ENCODE measurements around the gene POFUT1. TPM values are rescaled to one million over a fixed set of nuclear protein-coding genes. Genes with fewer than 3 reads are reported as not detected.
"Not testable (repeated sequence)": the region's sequence is repeated elsewhere in the genome, so short reads cannot be mapped to it uniquely, and the experiment has no call there.

The POFUT1 gene
- total RNA-seq, 2 experiments from 2014 or later: 21.5 to 23.2 TPM

DNA sequence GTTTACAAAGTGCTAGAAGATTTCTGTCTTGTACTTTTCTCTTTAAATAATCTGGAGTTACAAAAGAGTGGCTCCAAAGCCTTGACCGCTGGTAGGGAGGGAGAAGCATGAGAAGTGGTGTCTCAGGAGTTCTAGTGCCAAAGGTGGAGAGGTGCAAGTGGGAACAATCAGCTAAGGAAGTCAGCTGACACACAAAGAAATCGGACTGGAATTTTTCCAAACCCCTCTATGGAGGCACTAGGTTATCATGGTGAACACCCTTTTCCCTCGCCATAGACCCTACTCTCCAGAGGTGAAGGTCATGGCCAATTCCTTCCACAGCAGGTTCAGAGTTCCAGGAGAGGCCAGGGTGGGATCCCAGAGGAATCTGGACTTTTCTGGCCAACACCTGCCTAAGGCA is 15.0 kb upstream of the POFUT1 start:
- ChIA-PET POLR2A (interaction anchor here (0.6 to 0.9 kb wide), 2 partner anchors 14 to 17 kb away, joined by 3 read pairs; no protein-coding TSS in a partner anchor), CTCF (no interaction called here)
- peaks cover 19% of the 10 kb centered on the region for H3K4me1 Mint-ChIP-seq
- H3K9me3 Mint-ChIP-seq: no peaks in the 10 kb centered on the region
- peaks cover 44% of the 10 kb centered on the region for H3K36me3 Mint-ChIP-seq (ENCODE audit: low read depth)
- DNase-seq: no peak
- no peaks in the 10 kb centered on the region for H3K27me3 Mint-ChIP-seq
- H3K4me3 Mint-ChIP-seq: no peak overlapping the region
- no peak overlapping the region for H3K27ac Mint-ChIP-seq

DNA sequence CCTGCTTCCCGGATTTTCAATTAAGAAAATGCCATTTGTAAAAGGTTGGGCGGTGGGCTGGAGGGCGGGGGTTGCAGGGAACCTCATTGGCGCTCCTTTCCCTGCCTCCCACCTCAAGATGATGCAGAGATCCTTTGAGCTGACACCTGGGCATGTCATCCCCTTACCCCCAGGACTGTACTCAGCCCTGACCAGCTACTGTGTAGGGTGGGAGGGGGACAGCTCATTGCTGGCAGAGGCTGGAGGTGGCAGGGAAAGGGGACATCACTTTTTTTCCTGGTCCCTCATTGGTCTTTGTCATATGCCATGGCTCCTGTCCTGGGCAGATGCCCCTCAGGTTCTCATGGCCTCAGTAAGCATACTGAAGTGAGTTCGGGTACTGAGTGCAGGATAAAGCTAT is 14.3 kb upstream of the POFUT1 start:
- H3K27me3 Mint-ChIP-seq, DNase-seq, H3K27ac Mint-ChIP-seq, H3K9me3 Mint-ChIP-seq, H3K4me3 Mint-ChIP-seq: not testable (repeated sequence)
- POLR2A ChIA-PET: interaction anchor here (0.6 to 0.9 kb wide), 3 partner anchors 12 to 16 kb away, joined by 3 read pairs; no protein-coding TSS in a partner anchor
- CTCF ChIA-PET: interaction anchor here (0.5 kb wide), 1 partner anchor 188 kb away, joined by 3 read pairs; no protein-coding TSS in a partner anchor
- Mint-ChIP-seq H3K36me3 (ENCODE audit: low read depth) (peaks cover 47% of the 10 kb centered on the region), H3K4me1 (peaks cover 22% of the 10 kb centered on the region)

DNA sequence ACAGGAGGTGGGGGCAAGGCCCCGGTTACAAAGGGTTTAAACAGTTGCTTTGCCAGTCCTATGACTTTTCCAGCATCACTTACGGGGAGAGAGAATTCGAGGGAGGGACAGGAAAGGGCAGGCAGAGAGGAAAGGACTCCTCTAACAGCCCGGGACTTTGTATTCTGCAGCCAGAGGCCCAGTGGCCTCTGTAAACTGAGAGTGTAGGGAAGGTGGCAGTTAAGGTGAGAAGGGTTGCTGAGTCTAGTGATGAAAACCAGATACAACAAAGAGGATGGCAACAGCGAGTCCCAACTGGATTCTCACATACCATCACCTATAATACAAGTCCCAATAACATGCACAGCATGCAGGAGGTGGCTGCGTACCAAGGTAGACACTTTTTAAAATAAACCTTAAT is 13.7 kb upstream of the POFUT1 start:
- CTCF ChIA-PET: no interaction called here
- Mint-ChIP-seq H3K27ac (no peak overlapping the region), H3K4me3 (no peak overlapping the region)

DNA sequence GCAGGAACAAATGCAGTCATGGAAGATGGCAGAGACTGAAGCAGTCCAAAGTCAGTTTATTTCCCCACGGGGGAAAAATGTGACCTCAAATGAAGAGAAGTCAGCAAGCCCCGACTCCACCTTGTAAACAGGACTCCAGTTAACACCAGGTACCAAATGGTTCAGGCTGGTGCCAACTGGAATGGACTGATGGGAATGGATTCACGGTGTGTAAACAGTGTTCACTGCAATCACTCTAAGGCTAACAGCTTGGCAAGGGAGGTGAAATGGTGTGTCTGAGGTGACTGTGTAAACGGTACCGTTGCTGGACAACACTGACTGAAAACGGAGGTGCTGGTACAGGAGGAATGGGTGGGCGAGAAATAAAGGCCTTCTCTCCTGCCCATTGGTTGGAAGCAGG is 12.1 kb upstream of the POFUT1 start:
- CTCF ChIA-PET: no interaction called here
- H3K27ac Mint-ChIP-seq: no peak overlapping the region
- no peak overlapping the region for H3K4me3 Mint-ChIP-seq
- DNase-seq: no peak
- POLR2A ChIA-PET: no interaction called here
- H3K27me3 Mint-ChIP-seq: no peaks in the 10 kb centered on the region
- no peaks in the 10 kb centered on the region for H3K9me3 Mint-ChIP-seq
- peaks cover 61% of the 10 kb centered on the region for H3K36me3 Mint-ChIP-seq (ENCODE audit: low read depth)
- H3K4me1 Mint-ChIP-seq: peaks cover 18% of the 10 kb centered on the region

More for the DNA sequence above, 13.7 kb upstream of the POFUT1 start:
- H3K9me3 Mint-ChIP-seq: no peaks in the 10 kb centered on the region
- no peaks in the 10 kb centered on the region for H3K27me3 Mint-ChIP-seq
- no peak for DNase-seq
- peaks cover 20% of the 10 kb centered on the region for H3K4me1 Mint-ChIP-seq
- H3K36me3 Mint-ChIP-seq (ENCODE audit: low read depth): peaks cover 51% of the 10 kb centered on the region
- POLR2A ChIA-PET: interaction anchor here (0.9 kb wide), 1 partner anchor 12 kb away, joined by 3 read pairs; no protein-coding TSS in a partner anchor

DNA sequence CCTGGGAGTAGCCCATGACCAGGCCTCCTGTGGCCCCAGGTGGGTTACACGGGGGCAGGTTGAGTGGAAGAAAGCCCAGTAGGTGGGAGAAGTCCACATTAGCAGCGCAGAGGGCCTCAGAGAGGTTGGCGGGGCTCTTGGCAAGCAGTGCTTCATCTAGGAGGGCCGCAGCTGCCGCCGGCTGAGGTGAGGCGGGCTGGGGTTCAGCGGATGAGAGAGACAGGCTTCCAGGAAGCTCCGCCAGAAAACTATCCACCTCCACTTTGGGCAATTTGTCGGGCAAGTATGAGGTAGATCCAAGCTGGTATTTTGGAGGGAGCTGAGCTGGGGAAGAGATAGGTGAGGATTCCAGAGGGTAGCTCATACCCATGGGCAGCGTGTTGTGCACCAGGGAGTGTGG is 11.1 kb upstream of the POFUT1 start:
- CTCF ChIA-PET, H3K27me3 Mint-ChIP-seq, POLR2A ChIA-PET, DNase-seq, H3K9me3 Mint-ChIP-seq, H3K4me3 Mint-ChIP-seq, H3K27ac Mint-ChIP-seq: not testable (repeated sequence)
- H3K36me3 Mint-ChIP-seq (ENCODE audit: low read depth): peaks cover 71% of the 10 kb centered on the region
- peaks cover 20% of the 10 kb centered on the region for H3K4me1 Mint-ChIP-seq

DNA sequence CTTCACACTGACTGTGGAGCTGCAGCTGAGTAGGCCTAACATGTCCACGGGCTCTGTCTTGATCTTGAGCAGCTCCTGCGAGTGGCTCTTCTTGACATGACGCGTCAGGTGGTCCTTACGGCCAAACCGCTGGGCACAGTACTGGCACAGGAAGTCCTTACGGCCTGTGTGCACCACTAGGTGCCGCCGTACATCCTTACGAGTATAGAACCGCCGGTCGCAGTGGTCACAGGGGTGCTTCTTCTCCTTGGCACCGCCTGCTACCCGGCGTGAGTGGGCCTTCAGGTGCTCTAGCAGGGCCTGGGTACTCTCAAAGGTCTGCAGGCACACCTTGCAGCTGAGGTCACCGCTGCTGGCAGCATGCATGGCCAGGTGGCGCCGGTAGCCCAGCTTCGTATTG is 10.5 kb upstream of the POFUT1 start:
- H3K27me3 Mint-ChIP-seq, CTCF ChIA-PET, POLR2A ChIA-PET, H3K4me3 Mint-ChIP-seq, H3K9me3 Mint-ChIP-seq, DNase-seq, H3K27ac Mint-ChIP-seq: not testable (repeated sequence)
- peaks cover 75% of the 10 kb centered on the region for H3K36me3 Mint-ChIP-seq (ENCODE audit: low read depth)
- peaks cover 23% of the 10 kb centered on the region for H3K4me1 Mint-ChIP-seq

DNA sequence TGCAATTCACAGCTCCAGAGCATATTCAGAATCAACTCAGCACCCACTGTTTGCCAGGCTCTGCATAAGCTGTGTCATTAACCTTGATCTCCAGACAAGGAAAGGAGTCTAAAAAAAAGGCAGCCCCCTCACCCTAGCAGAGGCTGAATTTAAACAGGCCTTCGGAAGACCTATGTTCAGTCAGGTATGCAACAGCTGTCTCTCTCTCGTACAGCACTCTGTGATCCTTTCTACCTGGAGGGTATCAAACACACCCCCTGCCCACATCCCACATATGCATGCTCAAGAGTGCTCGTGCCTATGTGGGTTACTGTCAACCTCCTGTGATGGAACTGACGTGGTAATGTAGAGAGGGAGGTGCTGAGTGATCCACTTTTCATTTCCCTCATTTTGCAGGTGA is 8.7 kb upstream of the POFUT1 start:
- Mint-ChIP-seq H3K36me3 (ENCODE audit: low read depth) (peaks cover 75% of the 10 kb centered on the region), H3K9me3 (no peaks in the 10 kb centered on the region), H3K4me1 (peaks cover 37% of the 10 kb centered on the region), H3K27me3 (no peaks in the 10 kb centered on the region), H3K4me3 (no peak overlapping the region), H3K27ac (peak overlapping the region; percentile 35)
- ChIA-PET POLR2A (no interaction called here), CTCF (no interaction called here)
- DNase-seq: no peak

DNA sequence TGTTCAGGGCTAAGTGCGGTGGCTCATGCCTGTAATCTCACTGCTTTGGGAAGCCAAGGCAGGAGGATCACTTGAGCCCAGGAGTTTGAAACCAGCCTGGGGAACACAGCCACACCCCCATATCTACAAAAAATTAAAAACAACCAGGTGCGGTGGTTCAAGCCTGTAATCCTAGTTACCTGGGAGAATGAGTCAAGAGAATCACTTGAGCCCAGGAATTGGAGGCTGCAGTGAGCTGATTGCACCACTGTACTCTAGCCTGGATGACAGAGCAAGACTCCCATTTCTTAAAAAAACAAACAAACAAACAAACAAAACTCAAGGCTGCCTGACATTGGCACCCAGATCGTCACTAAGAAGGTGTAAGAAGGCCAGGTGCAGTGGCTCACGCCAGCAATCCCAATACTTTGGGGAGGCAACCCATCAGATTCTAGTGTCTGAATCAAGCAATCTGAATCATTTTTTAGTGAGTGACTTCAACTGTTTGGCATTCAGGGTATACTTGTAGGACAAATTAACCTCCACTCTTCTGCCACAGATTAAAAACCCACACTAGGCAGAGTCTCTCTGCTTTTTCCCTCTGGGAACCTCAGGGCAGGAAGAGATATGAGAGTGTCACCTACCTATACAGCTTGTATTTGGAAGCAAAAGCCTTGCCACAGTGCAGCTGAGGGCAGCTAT is 6.2 kb upstream of the POFUT1 start:
- Mint-ChIP-seq H3K4me3 (no peak overlapping the region), H3K27ac (no peak overlapping the region), H3K4me1 (peaks cover 60% of the 10 kb centered on the region)

DNA sequence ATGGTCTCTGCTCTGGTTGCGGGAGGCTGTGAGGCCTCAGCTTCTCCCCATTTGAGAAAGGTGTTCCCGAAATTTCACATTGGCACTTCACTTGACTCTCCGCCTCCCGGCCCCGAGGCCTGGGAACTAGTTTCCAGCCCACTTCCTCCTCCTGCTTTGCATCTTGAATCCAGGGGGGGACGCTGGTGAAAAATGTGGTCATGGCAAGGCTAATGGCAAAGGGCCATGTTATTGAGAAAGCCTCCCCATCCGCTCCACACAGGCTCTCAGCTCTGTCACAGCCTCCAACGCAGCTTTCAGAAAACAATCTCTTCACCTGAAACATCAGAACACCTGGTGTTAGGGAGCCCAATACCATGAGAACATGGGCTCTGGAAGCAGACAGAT is 5.7 kb upstream of the POFUT1 start:
- peaks cover 65% of the 10 kb centered on the region for H3K4me1 Mint-ChIP-seq
- ChIA-PET CTCF (interaction anchor here (1.5 kb wide), 1 partner anchor 157 kb away, joined by 3 read pairs; no protein-coding TSS in a partner anchor), POLR2A (interaction anchor here (0.8 kb wide), 1 partner anchor 156 kb away, joined by 3 read pairs; the partner anchor contains the start of gene ASXL1)
- H3K4me3 Mint-ChIP-seq: no peak overlapping the region
- H3K27me3 Mint-ChIP-seq: no peaks in the 10 kb centered on the region
- H3K27ac Mint-ChIP-seq: no peak overlapping the region
- no peaks in the 10 kb centered on the region for H3K9me3 Mint-ChIP-seq
- DNase-seq: no peak
- H3K36me3 Mint-ChIP-seq (ENCODE audit: low read depth): peaks cover 64% of the 10 kb centered on the region

More for the DNA sequence above, 6.2 kb upstream of the POFUT1 start:
- Mint-ChIP-seq H3K27me3 (no peaks in the 10 kb centered on the region), H3K36me3 (ENCODE audit: low read depth) (peaks cover 65% of the 10 kb centered on the region), H3K9me3 (no peaks in the 10 kb centered on the region)
- ChIA-PET POLR2A (interaction anchor here (0.8 kb wide), 1 partner anchor 156 kb away, joined by 3 read pairs; the partner anchor contains the start of gene ASXL1), CTCF (no interaction called here)
- DNase-seq: no peak

DNA sequence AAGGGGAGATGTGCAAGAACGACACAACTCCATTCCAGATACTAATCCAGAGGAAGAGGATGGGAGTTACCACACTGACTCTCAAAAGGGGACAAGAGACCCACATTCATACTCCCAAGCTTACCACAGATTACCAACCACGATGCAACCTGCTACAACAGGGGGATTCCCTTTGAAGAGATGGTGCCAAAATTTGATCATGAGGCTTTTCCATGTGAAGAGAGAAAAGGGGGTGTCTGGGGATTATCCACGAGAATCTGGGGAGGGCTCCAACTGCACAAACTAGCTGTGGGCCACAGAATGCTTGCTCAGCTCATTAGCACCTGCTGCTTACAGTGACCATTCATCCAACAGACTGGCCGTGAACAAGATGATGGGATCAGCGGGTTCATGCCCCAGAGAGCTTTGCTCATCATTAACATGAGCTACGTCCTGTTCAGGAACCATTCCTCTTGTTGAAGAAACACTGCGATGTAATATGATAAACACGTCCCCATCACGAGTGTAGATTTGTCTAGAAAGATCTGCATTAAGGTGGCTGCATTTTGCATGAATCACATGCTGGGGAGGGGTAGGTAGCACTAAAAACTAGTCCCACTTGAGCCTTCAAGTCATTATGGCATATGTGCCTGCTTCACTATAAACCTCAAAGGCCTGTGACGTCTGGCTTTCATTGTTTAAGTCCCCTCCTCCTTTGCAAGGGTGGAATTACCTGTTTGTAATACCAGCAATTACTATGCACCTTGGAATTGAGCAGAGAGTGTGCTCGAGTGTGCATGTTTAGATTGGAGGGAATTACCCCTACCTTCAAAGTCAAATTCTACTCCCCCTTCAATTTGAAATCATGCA is 4.1 kb upstream of the POFUT1 start:
- POLR2A ChIA-PET: interaction anchor here (0.5 to 2.8 kb wide), 4 partner anchors 82 to 178 kb away, joined by 3 to 9 read pairs (median 6); no protein-coding TSS in a partner anchor

DNA sequence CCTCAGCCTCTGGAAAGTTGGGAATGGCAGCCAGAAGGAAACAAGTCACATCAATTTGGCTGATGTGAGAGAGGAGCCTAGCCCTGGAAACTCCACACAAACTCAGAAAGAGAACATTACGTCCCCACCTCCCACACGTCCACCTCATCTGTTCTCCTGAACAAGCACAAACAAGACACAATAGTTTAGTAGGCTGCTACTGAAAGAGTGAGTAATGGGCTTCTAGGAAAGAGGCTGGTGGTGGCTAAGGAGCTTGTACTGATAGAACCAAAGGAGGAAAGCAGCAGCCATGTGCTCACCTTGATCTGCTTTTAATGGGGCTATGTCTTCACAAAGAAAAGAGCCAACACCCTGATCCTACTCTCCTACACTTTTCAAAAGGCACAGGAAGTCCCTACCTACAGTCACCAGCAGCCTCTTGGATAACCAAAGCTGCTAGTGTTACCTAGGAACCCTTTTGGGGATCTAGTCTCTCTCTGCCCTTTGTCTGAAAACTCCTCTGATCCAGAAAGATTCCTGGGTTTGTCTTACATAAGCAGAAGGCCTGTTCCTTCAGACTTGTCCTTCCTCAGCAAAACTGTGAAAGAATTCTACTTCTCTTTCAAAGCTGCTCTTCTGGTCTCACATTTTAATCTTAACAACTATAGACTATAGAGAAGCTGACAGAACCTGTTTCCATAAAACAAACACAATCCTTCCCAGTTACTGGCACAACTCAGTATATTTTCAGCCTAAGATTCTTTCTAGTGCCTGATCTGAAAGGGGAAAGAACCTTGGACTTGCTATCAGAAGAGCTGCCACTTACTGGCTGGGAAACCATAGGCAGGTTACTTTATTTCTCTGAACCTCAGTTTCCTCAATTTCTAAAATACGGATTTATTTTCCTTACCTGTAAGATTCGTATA is 3.2 kb upstream of the POFUT1 start:
- Mint-ChIP-seq H3K36me3 (ENCODE audit: low read depth) (peaks cover 48% of the 10 kb centered on the region), H3K4me1 (peaks cover 72% of the 10 kb centered on the region)

More for the DNA sequence above, 4.1 kb upstream of the POFUT1 start:
- peaks cover 54% of the 10 kb centered on the region for H3K36me3 Mint-ChIP-seq (ENCODE audit: low read depth)
- CTCF ChIA-PET: interaction anchor here (1.5 kb wide), 1 partner anchor 156 kb away, joined by 3 read pairs; no protein-coding TSS in a partner anchor
- H3K4me1 Mint-ChIP-seq: peaks cover 69% of the 10 kb centered on the region
- no peaks in the 10 kb centered on the region for H3K27me3 Mint-ChIP-seq
- peak overlapping the region; percentile 51 for H3K4me3 Mint-ChIP-seq
- no peak for DNase-seq
- H3K9me3 Mint-ChIP-seq: no peaks in the 10 kb centered on the region
- H3K27ac Mint-ChIP-seq: peak overlapping the region; percentile 88

More for the DNA sequence above, 3.2 kb upstream of the POFUT1 start:
- Mint-ChIP-seq H3K9me3 (no peaks in the 10 kb centered on the region), H3K27ac (peak overlapping the region; percentile 88), H3K4me3 (peak overlapping the region; percentile 51), H3K27me3 (no peaks in the 10 kb centered on the region)
- no peak for DNase-seq
- ChIA-PET POLR2A (interaction anchor here (0.7 to 2.8 kb wide), 7 partner anchors 13 to 626 kb away, joined by 3 to 9 read pairs (median 3); no protein-coding TSS in a partner anchor), CTCF (interaction anchor here (0.6 kb wide), 1 partner anchor 305 kb away, joined by 3 read pairs; no protein-coding TSS in a partner anchor)

All from activated CD4-positive, alpha-beta memory T cell treated with anti-CD3 and anti-CD28 coated beads, Interleukin-2, amount 10 ng/mL, durations not matched to agents 7 days and 5 days (primary cell).